Erythroblast (primary cell): ENCODE measurements around the gene WDFY4.

Experiments used
- GATA1 ChIP-seq: IDR thresholded peaks from 2 replicates; pipeline ENCODE4 v1.6.1; 2011; ENCODE audit warnings: low read depth, mild to moderate bottlenecking, control low read depth, low read length, moderate library complexity
- POLR2A ChIP-seq: IDR thresholded peaks from 2 replicates; pipeline ENCODE4 v1.6.1; 2011; ENCODE audit warnings: mild to moderate bottlenecking, low read length

- no peak for TF ChIP-seq POLR2A
- no peak for TF ChIP-seq GATA1
These were observed 286.0 kb downstream of the WDFY4 start for GRCh38 chr10:48970654-48971053.
